HepG2 (cell line): Measurements from ENCODE around the gene GALNT17.

Experiments
- CREB1 ChIP-seq, 2 experiments: fragments of 450-650 bp in 1 of 2; IDR thresholded peaks; 2 replicates each; pipeline ENCODE4 v1.6.1; 2016 to 2017; ENCODE audit warnings: control low read depth in 1 of 2, mild to moderate bottlenecking in 1 of 2, missing compliant biosample characterization in 1 of 2, missing genetic modification characterization in 1 of 2
- GTF2F1 ChIP-seq: fragments of 150-350 bp; IDR thresholded peaks from 2 replicates; pipeline ENCODE4 v1.6.1; 2014; ENCODE audit warnings: low read length
- KLF9 ChIP-seq: IDR thresholded peaks from 2 replicates; pipeline ENCODE4 v1.6.1; 2016; ENCODE audit warnings: low read depth
- POLR2AphosphoS5 ChIP-seq: IDR thresholded peaks from 2 replicates; pipeline ENCODE4 v1.6.1; 2012; ENCODE audit warnings: low read depth, low read length
- TBL1XR1 ChIP-seq: fragments of 150-350 bp; IDR thresholded peaks from 2 replicates; pipeline ENCODE4 v1.6.1; 2014; ENCODE audit warnings: borderline replicate concordance, low read length; ENCODE audit not compliant: partially characterized antibody
- YY1 ChIP-seq: IDR thresholded peaks from 2 replicates; pipeline ENCODE4 v1.6.1; 2011; ENCODE audit warnings: low read length, low read depth, moderate library complexity, mild to moderate bottlenecking; ENCODE audit not compliant: insufficient read depth, insufficient replicate concordance
- ZBTB8A ChIP-seq: sonication (generic); formaldehyde crosslinking; IDR thresholded peaks from 2 replicates; pipeline ENCODE4 v1.4.0; 2020; ENCODE audit warnings: mild to moderate bottlenecking, low read depth, missing genetic modification reagents, borderline replicate concordance
- ZFX ChIP-seq: sonication (generic); formaldehyde crosslinking; IDR thresholded peaks from 2 replicates; pipeline ENCODE4 v1.4.0; 2020; ENCODE audit warnings: mild to moderate bottlenecking, low read depth, missing genetic modification reagents, moderate library complexity
- TF ChIP-seq, protein P1 (sequence below): sonication (generic); formaldehyde crosslinking; IDR thresholded peaks from 2 replicates; pipeline ENCODE4 v1.5.0; 2020; ENCODE audit warnings: mild to moderate bottlenecking, missing genetic modification reagents, moderate library complexity
- TF ChIP-seq, protein P2 (sequence below): conservative IDR thresholded peaks from 2 replicates; pipeline ENCODE4 v1.6.1; 2018; ENCODE audit warnings: missing genetic modification reagents
- TF ChIP-seq, protein P3 (sequence below): sonication (generic); formaldehyde crosslinking; IDR thresholded peaks from 2 replicates; pipeline ENCODE4 v1.4.0; 2020; ENCODE audit warnings: missing genetic modification reagents

DNA sequence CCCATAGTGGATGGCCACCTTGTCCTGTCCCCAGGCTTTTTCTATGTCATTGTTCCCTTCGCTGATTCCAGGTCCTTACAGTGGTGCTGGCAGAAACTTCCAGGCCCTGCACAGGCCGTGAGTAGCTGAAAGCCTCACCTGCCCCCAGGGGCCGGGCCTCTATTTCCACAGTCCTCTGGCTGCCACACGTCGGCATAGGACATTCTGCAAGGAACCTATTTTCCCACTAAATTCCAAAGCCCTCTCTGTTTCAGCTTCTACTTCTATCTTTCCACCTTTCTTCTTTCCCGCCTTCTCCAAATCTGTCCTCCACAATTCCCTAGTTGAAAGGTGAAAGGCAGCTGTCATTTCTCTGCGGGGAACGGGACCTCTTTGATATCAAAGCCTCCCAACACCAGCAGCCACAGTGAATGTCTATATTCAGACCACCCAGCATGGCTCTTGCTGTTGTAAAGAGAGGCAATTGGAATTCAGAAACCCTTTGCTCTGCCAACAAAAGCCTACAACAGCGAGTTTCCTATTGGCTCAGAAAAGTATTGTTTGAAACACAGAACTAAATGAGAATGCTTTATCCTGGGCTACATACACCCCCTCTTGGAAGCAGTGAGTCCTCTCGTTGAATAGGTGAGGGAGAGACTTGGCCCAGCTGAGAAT, 607.7 kb downstream of the GALNT17 start:
- TF ChIP-seq POLR2AphosphoS5: no peak
- TF ChIP-seq, protein P1, sequence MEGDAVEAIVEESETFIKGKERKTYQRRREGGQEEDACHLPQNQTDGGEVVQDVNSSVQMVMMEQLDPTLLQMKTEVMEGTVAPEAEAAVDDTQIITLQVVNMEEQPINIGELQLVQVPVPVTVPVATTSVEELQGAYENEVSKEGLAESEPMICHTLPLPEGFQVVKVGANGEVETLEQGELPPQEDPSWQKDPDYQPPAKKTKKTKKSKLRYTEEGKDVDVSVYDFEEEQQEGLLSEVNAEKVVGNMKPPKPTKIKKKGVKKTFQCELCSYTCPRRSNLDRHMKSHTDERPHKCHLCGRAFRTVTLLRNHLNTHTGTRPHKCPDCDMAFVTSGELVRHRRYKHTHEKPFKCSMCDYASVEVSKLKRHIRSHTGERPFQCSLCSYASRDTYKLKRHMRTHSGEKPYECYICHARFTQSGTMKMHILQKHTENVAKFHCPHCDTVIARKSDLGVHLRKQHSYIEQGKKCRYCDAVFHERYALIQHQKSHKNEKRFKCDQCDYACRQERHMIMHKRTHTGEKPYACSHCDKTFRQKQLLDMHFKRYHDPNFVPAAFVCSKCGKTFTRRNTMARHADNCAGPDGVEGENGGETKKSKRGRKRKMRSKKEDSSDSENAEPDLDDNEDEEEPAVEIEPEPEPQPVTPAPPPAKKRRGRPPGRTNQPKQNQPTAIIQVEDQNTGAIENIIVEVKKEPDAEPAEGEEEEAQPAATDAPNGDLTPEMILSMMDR: no peak
- TF ChIP-seq, protein P2, sequence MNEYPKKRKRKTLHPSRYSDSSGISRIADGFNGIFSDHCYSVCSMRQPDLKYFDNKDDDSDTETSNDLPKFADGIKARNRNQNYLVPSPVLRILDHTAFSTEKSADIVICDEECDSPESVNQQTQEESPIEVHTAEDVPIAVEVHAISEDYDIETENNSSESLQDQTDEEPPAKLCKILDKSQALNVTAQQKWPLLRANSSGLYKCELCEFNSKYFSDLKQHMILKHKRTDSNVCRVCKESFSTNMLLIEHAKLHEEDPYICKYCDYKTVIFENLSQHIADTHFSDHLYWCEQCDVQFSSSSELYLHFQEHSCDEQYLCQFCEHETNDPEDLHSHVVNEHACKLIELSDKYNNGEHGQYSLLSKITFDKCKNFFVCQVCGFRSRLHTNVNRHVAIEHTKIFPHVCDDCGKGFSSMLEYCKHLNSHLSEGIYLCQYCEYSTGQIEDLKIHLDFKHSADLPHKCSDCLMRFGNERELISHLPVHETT (CRISPR knock-in tag): no peak
- no peak for TF ChIP-seq ZBTB8A (CRISPR knock-in tag)
- TF ChIP-seq TBL1XR1: no peak
- TF ChIP-seq GTF2F1: no peak
- TF ChIP-seq KLF9 (CRISPR knock-in tag): no peak
- TF ChIP-seq CREB1 (IDR thresholded peaks at IDR 0.05): no peak
- no peak for TF ChIP-seq CREB1 (CRISPR knock-in tag; IDR thresholded peaks at IDR 0.05)
- TF ChIP-seq, protein P3, sequence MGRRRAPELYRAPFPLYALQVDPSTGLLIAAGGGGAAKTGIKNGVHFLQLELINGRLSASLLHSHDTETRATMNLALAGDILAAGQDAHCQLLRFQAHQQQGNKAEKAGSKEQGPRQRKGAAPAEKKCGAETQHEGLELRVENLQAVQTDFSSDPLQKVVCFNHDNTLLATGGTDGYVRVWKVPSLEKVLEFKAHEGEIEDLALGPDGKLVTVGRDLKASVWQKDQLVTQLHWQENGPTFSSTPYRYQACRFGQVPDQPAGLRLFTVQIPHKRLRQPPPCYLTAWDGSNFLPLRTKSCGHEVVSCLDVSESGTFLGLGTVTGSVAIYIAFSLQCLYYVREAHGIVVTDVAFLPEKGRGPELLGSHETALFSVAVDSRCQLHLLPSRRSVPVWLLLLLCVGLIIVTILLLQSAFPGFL (CRISPR knock-in tag): no peak
- TF ChIP-seq YY1: no peak
- TF ChIP-seq ZFX (CRISPR knock-in tag): no peak
